Measurements from ENCODE around the gene PRPF19.
"Not testable (repeated sequence)": the region's sequence is repeated elsewhere in the genome, so short reads cannot be mapped to it uniquely, and the experiment has no call there.

Gene PRPF19

DNA sequence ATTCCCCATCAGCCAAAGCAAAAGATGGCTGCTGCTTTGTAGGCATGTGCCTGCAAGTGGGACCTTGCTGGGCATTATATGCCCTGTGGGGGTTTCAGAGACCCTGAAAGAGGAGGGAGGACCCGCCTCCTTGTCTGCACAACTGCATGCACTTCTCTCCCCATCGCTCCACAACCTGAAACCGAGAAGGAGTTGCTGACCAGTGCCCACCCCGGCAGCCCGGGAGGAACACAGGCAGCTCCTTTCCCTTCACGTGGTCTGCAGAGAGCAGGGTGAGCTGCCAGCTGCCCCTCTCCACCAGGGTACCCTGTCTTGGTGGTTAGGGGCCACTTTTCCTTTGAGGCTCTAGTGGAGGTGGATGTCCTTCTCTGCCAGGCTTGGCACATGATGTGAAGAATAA is 16.5 kb upstream of the PRPF19 start:
- DNase-seq = no peak

DNA sequence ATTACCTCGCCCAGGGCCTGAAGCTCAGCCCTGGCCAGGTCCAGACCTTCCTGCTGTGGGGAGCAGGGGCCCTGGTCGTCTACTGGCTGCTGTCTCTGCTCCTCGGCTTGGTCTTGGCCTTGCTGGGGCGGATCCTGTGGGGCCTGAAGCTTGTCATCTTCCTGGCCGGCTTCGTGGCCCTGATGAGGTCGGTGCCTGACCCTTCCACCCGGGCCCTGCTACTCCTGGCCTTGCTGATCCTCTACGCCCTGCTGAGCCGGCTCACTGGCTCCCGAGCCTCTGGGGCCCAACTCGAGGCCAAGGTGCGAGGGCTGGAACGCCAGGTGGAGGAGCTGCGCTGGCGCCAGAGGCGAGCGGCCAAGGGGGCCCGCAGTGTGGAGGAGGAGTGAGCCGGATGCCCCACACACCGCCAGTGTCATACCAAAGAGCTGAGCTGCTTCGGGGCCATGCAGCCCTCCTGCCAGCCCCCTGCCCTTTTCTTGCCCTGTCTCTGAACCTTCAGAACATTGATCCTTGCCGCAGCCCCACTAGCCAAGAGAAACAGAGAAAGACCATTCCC is 15.5 kb upstream of the PRPF19 start:
- no peak for DNase-seq

DNA sequence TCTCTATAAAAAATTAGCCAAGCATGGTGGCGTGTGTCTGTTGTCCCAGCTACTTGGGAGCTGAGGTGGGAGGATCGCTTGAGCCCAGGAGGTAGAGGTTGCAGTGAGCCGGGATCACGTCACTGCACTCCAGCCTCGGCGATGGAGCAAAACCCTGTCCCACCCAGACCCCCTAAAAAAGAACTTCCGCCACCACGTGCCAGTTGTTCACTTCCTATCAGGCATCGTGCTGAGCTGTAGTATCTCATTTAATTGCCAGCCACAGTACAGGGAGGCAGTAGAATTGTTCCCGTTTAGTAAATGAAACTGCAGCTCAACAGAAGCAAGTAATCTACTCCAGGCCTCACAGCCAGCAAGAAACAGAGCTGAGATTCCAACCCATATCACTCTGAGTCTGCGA is 14.9 kb upstream of the PRPF19 start:
- DNase-seq = no peak

DNA sequence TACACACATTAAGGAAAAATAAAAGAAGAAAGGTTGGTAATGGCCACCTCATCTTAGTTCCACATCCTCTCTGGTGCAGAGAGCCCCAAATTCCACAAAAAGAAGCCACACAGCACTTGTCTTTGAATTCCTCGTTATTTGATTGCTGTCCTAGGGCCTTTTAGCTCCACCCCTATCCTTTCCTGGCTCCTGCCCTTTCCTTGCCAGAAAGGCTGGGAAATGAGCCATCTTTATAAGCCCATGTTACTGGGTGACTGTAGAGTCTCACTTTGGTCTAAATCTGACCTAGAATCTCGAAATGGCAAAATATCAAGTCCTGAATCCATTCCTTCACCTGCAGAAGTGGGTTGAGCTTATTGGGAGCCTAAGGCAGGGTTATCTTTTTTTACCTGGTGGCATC is 13.6 kb upstream of the PRPF19 start:
- DNase-seq = no peak

DNA sequence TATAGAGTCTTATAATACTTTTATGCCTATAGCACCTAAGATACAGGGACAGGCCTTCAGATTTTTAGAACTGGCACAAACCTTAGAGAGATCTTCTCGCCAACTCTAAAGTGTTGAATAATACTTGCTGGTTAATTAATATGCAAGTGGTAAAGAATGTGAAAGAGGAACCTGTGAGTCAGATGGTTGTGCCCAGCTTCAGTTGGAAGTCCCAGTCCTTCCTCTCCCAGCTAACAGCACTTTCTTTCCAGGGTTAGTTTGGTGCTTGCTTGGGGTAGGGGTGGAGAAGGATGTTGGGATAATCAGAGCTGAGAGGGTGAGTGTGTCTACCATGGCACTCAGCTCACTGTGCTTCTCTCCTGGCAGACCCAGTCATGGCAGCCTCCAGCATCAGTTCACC is 12.9 kb upstream of the PRPF19 start:
- DNase-seq = no peak

DNA sequence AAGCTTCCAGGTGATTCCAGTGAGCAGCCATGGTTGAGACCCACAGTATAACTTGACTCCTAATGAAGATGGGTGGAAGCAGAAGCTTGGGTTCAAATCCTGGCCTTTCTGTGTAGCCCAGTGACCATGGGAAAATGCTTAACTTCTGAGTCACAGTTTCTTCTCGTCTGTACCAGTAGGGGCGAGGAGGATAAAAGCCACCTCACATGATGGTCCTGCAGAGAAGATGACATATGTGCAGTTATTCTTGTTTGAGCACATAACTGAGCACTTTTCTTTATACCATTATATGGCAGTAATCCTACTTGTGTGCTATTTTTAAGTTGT is 12.5 kb upstream of the PRPF19 start:
- no peak for DNase-seq

DNA sequence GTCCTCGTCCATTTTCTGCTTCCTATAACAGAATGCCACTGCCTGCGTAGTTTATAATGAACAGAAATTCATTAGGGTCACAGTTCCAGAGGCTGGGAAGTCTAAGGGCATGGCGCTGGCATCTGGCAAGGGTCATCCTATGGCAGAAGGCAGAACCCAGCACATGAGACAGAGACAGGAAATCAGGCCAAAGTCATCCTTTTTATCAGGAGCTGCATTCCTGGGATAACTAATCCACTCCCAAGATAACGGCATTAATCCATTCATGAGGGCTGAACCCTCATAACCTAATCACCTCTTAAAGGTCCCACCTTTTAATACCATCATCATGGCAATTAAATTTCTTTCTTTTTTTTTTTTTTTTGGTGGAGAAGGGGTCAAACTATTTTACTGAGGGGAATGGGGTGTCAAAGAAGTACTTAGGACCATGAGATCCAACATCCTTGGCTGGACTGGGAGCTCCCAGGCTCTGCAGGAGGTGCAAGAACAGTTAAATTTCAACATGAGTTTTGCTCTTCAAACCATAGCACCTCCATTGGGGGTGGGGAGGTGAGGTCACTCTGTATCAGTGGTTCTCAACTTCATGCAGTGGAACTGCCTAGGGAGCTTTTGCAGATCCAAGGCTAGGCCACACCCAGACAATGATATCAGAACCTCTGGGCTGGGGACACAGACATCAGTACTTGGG is 12.0 kb upstream of the PRPF19 start:
- DNase-seq = no peak

DNA sequence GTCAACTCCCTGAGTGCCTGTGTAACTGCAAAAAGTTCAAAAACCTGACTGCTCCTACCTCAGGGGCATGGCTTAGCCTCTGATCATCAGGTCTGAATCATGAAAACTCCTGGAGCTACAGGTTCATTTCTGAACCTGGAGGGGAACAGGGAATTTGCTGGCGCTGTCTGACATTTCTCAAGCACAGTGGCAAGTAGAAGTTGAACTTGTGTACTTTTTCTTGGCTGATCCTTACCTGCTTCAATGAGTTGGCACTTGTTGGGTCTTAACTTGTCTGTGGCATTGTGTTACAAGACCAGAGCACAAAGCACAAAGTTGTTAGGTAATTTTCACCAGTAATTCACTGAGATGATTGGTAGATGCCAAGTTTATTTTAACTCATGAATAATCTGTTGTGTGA is 10.9 kb upstream of the PRPF19 start:
- no peak for DNase-seq

DNA sequence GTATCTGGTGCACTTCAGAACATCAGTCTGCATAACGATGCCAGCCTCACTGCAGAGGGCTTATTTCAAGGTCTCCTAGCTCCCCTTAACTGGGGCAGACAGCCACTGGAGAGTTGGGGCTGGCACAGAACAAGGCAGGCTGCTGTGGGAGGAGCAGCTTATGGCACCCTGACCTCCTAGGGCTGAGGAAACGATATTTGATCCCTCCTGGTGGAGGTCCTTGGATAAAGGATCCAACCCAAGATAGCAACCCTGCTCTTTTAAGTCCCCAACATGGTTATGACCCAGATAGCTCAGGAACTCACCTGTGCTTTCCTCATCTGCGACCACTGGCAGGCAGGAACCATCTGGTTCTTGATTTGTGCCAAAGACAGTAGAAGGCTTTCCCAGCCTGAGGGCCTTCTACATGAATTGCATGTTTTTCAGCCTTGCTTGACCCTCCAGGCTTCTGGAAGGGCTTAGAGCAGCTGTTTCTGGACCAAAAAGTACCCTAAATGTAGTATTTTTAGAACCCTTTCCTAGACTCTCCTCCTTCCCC is 10.4 kb upstream of the PRPF19 start:
- no peak for DNase-seq

DNA sequence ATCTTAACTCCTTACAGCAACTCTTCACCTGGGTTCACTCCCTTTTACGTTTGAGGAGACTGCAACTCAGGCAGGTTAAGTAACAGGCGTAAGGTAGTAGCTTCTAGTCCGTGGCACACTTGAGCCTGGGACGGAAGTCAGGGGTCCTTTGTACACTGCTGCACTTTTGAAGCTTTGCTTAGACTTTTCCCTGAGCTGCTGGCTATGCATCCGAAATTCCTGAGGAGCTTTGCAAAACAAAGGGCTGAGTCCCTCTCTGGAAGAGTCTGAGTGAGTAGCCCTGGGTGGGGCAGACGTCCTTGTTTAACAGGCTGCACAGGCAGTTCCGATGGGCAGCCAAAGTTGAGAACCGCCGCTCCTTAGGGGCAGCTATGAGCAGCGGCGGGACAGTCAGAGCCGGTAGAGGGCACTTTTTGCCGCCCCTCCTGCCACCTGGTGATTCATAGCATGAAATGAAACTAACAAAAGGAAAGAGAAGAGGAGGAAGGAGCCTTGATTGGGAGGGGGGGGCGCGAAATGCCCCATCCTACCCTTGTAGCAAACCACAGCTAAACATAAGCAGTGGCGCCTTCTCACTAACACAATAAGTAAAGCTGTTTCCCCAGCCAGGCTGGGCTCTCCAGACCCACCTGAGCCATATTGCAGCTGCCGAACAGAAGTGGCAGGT is 9.0 kb upstream of the PRPF19 start:
- no peak for DNase-seq

DNA sequence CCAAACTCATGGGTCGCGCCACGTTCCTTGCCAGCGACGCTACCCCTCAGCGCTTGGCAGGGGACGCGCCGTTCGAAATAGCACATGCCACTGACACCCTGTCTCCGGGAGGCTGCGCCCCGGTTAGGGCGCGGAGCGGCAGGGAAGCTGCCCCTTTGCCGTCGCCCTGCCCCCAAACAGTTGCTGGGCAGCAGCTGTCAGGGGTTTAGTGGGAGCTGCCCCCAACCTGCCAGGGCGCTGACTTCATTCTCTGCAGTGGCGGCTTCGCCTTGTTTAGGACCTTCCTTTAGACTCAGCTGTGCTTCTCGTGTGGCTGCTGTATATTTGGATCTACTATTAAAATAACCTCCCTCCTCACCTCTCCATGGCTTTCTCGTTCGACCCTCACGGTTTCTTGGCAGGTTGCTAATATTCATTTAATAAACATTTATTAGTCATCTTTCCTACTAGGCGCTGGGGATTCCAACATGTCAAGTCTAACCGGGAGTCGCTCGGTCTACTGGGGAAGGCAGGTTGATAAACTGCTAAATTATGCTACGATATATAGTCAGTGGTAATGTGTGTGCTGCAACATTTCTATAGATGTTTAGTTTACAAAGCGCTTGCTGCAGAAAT is 8.4 kb upstream of the PRPF19 start:
- DNase-seq = no peak

DNA sequence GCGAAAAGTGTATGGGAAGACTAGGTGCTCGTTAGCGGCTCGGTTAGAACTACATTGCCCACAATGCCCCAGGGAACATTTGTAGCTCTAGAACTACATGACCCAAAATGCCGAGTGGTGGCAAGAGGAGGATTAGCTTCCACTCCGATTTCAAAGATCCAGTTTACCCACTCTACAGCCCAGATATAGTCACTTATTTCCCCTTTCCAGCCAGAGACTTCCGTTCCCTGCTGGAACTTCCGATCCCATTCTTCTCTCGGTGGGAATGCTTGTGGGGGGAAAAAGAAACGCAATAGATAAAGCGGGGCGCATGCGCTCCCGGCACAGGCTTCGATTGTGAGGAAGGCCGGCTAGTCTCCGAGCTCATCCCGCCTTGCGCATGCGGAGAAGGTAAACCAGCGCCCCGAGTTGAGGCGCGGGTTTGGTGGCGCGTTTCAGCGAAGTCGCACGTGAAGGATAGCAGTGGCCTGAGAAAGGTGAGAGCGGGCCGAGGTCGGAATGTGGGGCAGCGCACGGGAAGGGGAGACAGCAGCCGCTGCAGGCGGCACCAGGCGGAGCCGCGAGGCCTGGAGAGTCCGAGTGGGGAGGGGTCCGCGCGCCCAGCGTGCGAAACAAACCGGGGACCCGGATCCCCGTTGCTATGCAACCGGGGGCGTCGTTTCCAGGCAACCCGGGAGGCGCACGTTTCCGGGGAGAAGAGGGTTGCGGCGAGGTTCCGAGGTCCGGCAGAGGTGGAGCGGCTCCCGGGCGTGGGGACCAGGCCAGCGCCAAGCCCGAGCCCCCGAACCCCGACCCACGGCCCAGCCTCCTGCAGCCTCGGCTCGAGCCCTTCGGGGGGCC is 7.6 kb upstream of the PRPF19 start, which contains the start of gene TMEM109:
Gene TMEM109, plus strand, starts transcription at position 366 of the 840 bp plus-strand sequence. CDS start 5,536 bp downstream, outside the sequence.
- peak; percentile 84 for DNase-seq

DNA sequence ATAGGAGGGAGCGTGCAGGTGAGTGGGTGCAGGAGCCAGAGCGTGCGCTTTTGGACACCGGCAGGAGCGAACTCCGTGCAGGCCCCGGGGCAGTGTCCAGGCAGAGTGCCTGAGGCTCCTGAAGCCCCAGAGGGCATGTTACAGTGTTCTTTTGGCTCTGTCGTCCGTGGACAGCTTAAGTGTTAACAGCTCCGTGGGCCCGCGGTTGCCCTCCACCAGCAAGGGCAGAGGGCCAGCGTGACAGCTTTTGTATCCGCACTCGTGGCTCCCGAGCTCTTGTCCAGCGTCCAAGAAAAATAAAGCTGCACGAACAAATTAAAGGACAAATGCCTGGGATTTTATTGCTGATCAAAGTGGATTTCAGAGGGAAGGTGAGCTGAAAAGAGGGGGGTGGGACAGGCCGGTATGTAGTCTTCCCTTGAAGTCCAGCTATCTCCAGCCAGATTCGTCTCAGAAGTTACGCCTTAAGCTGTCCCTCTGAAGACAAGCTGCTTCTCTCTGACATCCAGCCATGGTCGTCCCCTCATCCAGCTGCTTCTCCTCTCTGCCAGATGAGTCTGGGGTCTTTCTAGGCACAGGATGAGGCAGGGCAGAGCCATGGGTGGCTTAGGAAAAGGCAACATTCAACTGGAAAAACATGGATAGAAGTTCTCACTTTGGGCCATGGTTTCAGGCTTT is 6.6 kb upstream of the PRPF19 start:
- no peak for DNase-seq

DNA sequence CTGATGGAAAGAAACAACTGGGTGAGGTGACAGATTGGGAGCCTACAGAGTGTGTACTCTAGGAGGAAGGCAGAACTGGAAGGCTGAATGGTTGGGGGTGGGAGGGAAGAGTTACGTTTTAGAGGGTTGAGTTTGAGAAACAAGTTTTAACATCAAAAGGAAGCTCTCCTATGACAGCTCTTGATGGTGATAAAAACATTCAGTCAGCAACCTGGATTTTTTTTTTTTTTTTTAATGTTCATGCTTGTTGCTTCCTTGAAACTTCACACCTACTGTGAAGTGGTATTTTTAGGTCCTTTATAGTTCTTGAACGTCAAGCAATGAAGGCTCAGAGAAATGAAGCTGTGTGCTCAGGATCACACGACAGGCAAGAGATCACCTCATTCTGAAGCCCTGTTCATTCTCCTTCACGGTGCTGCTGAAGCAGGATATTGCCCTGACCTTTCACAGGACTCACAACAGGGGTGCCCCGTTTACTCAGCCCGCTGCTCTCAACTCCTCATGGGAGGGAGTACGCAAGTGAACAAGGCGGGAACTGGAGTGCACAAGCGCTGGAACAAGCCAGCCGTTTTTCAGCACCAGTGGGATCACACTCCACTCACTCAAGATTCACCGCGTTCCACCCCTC is 6.0 kb upstream of the PRPF19 start:
- DNase-seq = no peak

DNA sequence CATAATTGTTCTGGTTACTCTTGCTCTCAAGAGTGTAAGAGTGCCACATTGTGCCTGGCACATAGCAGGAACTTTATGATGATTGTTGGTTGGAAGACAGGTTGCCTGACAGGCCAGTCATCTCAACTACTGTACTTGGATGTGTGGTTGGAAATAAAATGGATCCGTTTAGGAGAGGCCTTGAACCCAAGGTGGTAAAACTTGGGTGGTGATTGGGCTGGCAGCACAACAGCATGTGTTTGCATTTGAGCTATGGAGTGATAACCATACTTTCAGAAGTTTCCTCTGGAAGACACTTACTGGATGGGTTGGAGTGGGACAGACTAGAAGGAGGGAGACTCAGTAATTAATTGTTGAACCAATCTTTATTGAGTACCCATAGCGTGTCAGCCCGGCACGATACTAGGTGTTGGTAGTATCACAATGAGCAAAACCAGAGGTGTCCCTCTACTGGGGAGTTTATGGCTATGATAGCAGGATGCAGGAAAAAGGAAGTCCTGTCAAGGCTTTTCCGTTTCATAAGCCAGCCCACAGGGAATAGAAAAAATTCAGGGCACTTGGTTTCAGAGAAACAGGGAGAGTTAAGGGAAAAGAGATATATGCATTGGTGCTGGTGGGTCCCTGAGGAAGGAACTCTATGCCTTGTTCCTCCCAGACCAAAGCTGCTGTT is 4.5 kb upstream of the PRPF19 start:
- DNase-seq = no peak

DNA sequence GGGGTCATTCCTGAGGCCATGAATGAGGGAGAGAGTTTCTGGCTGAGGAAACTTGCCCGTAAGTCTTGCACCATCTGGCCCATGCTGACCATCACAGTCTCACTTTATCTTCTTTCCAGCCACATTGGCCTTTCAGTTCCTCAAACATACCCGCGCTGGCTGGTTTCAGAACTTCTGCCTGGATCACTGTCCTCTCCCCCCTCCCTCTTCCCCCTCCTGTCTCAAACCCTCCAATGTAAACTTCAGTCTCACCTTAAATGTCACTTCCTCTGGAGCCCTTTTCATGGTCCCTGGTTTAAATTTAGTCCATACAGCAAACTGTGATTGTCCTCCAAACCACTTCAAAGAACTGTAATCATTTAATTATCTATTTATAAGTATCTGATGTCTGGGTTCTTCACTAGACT is 3.9 kb upstream of the PRPF19 start:
- no peak for DNase-seq

DNA sequence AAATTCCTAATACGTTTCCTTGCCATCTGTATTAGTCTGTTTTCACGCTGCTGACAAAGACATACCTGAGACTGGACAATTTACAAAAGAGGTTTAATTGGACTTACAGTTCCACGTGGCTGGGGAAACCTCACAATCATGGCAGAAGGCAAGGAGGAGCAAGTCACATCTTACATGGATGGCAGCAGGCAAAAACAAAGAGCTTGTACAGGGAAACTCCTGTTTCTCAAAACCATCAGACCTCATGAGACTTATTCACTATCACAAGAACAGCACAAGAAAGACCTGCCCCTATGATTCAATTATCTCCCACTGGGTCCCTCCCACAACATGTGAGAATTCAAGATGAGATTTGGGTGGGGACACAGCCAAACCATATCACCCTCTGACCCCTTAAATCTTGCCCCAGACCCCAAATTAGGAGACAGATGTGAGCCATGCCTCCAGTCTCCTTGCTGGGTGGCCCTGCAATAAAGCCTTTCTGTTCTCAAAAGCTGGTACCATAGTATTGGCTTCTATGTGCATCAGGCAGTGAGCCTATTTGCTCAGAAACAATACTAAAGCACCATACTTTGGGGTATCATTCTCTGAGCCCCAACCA is 3.4 kb upstream of the PRPF19 start:
- not testable (repeated sequence) for DNase-seq

DNA sequence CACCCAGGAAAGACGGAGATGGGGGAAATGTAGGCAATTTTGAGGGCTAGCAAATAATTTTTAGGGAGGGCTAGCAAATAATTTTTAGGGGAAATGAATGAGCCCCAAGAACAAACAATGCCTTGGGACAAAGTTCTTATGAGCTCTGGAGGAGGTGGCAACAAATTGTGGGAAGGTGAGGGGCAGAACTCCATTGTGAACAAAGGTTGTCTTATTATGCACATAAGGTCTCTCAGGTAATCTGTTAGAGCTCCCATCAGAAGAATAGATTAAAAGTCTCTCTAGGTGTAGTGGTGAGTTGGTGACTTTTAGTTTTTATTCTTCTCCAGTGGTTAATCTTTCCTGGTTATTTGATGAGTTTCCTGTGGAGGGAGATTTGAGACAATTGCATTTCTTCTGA is 2.4 kb upstream of the PRPF19 start:
- no peak for DNase-seq

DNA sequence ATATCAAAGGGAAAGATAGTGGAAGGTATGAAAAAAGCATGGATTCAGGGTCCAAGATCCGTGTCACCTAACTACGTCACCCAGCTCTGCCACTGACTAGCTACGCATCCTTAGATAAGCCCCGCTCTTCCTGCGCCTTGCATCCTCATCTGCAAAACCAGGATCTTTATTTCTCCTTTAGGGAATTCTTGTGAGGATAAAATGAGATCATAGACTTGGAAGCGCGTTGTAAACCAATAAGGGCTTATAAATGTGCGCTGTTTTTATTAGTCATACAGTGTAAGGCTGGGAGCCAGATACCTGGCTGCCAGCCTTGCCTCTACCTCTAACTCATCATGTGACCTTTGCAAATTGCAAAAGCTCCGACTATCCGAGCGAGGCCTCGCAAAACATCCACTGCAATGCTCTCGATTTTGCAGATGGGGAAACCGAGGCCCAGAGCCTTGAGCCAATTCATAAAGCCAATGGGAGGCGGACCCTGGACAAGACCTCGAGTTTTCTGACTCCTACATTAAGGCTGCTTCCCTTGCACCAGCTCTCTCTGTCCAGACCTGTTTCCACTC is 753 bp downstream of the PRPF19 start:
- DNase-seq = no peak

DNA sequence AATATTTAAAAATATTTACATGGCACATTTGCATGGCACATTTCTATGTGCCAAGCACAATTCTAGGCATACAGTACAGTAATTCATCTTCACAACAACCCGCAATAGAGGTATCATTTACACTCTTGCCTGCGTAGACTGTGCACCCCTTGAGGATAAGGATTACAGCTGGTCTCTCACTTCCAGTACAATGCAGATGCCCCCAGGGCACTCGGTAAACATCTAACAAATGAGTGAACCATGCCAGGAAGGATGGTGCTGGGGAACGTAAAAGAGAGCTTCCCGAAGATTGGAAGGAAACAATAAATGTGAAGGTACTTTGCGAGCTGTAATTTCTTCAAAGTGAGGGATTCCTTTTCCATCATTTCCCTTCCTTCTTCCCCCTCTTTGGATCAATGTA is 1.3 kb downstream of the PRPF19 start:
- no peak for DNase-seq

DNA sequence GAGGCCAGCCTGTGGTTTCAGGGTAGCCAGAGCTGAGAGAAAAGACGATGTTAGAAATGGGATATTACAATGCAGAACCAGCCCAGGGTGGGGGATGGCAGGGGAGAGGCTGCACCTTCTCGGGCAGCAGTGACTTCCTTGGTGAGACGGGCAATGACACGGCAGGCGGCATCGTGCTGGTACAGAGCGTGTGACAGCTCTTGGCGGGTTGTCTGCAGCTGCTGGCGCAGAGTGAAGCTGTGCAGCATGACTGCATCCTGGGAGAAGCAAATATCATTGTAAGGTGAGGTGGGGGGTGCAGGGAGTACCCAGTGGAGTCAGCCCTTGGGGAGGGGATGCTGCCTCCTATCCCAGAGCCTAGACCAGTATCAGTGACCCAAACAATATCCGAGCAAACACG is 3.8 kb downstream of the PRPF19 start:
- no peak for DNase-seq
